GM19328 (cell line): ENCODE results near the gene GCNA.

Experiments
- ATAC-seq: cut with Tn5 transposase; IDR thresholded peaks from one replicate; pipeline ENCODE4 v1.9.1; 2021; ENCODE audit warnings: mild to moderate bottlenecking, moderate library complexity; ENCODE audit not compliant: unreplicated experiment

Gene GCNA

GRCh38 chrX:71615056-71615455, 36.8 kb downstream of the GCNA start:
- no peak for ATAC-seq

- no peak for ATAC-seq
Observed at GRCh38 chrX:71615954-71616353, 37.7 kb downstream of the GCNA start.

GRCh38 chrX:71616672-71617529, 38.7 kb downstream of the GCNA start:
- no peak for ATAC-seq

- ATAC-seq: no peak
Observed at GRCh38 chrX:71617742-71618141, 39.5 kb downstream of the GCNA start.

- ATAC-seq: no peak
Observed at GRCh38 chrX:71618303-71618721, 40.1 kb downstream of the GCNA start, which contains the start of gene CXCR3. Gene CXCR3 (minus strand): TSS chrX:71618511. CDS start chrX:71618449, 62 bp downstream.

GRCh38 chrX:71618787-71619186, 40.5 kb downstream of the GCNA start:
- ATAC-seq: no peak

GRCh38 chrX:71619193-71619592, 41.0 kb downstream of the GCNA start:
- ATAC-seq: no peak

GRCh38 chrX:71619986-71620385, 41.7 kb downstream of the GCNA start:
- ATAC-seq: no peak

GRCh38 chrX:71621603-71622002, 43.4 kb downstream of the GCNA start:
- no peak for ATAC-seq

GRCh38 chrX:71622032-71622575, 43.9 kb downstream of the GCNA start:
- no peak for ATAC-seq

- ATAC-seq: peak; percentile 40
Observed at GRCh38 chrX:71622576-71623450, 44.6 kb downstream of the GCNA start.

- ATAC-seq: no peak
Observed at GRCh38 chrX:71623714-71624113, 45.5 kb downstream of the GCNA start.

- no peak for ATAC-seq
Observed at GRCh38 chrX:71625471-71625870, 47.2 kb downstream of the GCNA start.

GRCh38 chrX:71626576-71626975, 48.3 kb downstream of the GCNA start:
- no peak for ATAC-seq

- no peak for ATAC-seq
Observed at GRCh38 chrX:71627588-71628404, 49.6 kb downstream of the GCNA start.

GRCh38 chrX:71629467-71629866, 51.2 kb downstream of the GCNA start:
- ATAC-seq: peak; percentile 69

- ATAC-seq: no peak
Observed at GRCh38 chrX:71632923-71633657, 54.9 kb downstream of the GCNA start.

- no peak for ATAC-seq
Observed at GRCh38 chrX:71634366-71634765, 56.1 kb downstream of the GCNA start.

- ATAC-seq: no peak
Observed at GRCh38 chrX:71636438-71637252, 58.4 kb downstream of the GCNA start.
